Measurements from ENCODE around the gene MID1. TPM values are rescaled to one million over a fixed set of nuclear protein-coding genes. Genes with fewer than 3 reads are reported as not detected.

The MID1 gene
- polyA plus RNA-seq, 1 donor: 11.1 TPM

- Histone ChIP-seq H3K4me3 (ENCODE audit: low read length) (no peak overlapping the region), H3K9me3 (ENCODE audit: control insufficient read depth, low read depth, low read length) (no peaks in the 10 kb centered on the region), H3K36me3 (ENCODE audit: control insufficient read depth, insufficient read depth, low read length) (no peaks in the 10 kb centered on the region), H3K27me3 (ENCODE audit: control insufficient read depth, insufficient read depth, low read length) (no peaks in the 10 kb centered on the region), H3K4me1 (ENCODE audit: control insufficient read depth, insufficient read depth, low read length) (peaks cover 9% of the 10 kb centered on the region), H3K27ac (ENCODE audit: low read length) (no peak overlapping the region)
- DNase-seq: no peak
Measured at GRCh38 chrX:10538831-10539230, 81.6 kb downstream of the MID1 start.

GRCh38 chrX:10537308-10537707 lies 83.1 kb downstream of the MID1 start:
- Histone ChIP-seq H3K27me3 (ENCODE audit: control insufficient read depth, insufficient read depth, low read length) (no peaks in the 10 kb centered on the region), H3K27ac (ENCODE audit: low read length) (peak overlapping the region; percentile 66), H3K9me3 (ENCODE audit: control insufficient read depth, low read depth, low read length) (no peaks in the 10 kb centered on the region), H3K4me1 (ENCODE audit: control insufficient read depth, insufficient read depth, low read length) (peaks cover 9% of the 10 kb centered on the region), H3K4me3 (ENCODE audit: low read length) (no peak overlapping the region), H3K36me3 (ENCODE audit: control insufficient read depth, insufficient read depth, low read length) (no peaks in the 10 kb centered on the region)
- no CpG with 5 or more reads among the region's 2 CpGs for WGBS (ENCODE audit: insufficient coverage, low lambda C conversion rate)
- DNase-seq: peak; percentile 51 to 76

GRCh38 chrX:10536744-10537143 lies 83.6 kb downstream of the MID1 start:
- peaks cover 9% of the 10 kb centered on the region for H3K4me1 ChIP-seq (ENCODE audit: control insufficient read depth, insufficient read depth, low read length)
- H3K9me3 ChIP-seq (ENCODE audit: control insufficient read depth, low read depth, low read length): no peaks in the 10 kb centered on the region
- no peaks in the 10 kb centered on the region for H3K27me3 ChIP-seq (ENCODE audit: control insufficient read depth, insufficient read depth, low read length)
- peak overlapping the region; percentile 66 for H3K27ac ChIP-seq (ENCODE audit: low read length)
- DNase-seq: peak; percentile 5 to 55
- no CpG with 5 or more reads among the region's 5 CpGs for WGBS (ENCODE audit: insufficient coverage, low lambda C conversion rate)
- no peak overlapping the region for H3K4me3 ChIP-seq (ENCODE audit: low read length)
- no peaks in the 10 kb centered on the region for H3K36me3 ChIP-seq (ENCODE audit: control insufficient read depth, insufficient read depth, low read length)

GRCh38 chrX:10534611-10535010 lies 85.8 kb downstream of the MID1 start:
- no peak overlapping the region for H3K4me3 ChIP-seq (ENCODE audit: low read length)
- H3K9me3 ChIP-seq (ENCODE audit: control insufficient read depth, low read depth, low read length): no peaks in the 10 kb centered on the region
- peaks cover 9% of the 10 kb centered on the region for H3K4me1 ChIP-seq (ENCODE audit: control insufficient read depth, insufficient read depth, low read length)
- WGBS (ENCODE audit: insufficient coverage, low lambda C conversion rate): no CpG with 5 or more reads among the region's 2 CpGs
- H3K27ac ChIP-seq (ENCODE audit: low read length): no peak overlapping the region
- no peaks in the 10 kb centered on the region for H3K36me3 ChIP-seq (ENCODE audit: control insufficient read depth, insufficient read depth, low read length)
- no peaks in the 10 kb centered on the region for H3K27me3 ChIP-seq (ENCODE audit: control insufficient read depth, insufficient read depth, low read length)
- DNase-seq: no peak

GRCh38 chrX:10533696-10534365 lies 86.6 kb downstream of the MID1 start:
- Histone ChIP-seq H3K27me3 (ENCODE audit: control insufficient read depth, insufficient read depth, low read length) (no peaks in the 10 kb centered on the region), H3K4me1 (ENCODE audit: control insufficient read depth, insufficient read depth, low read length) (peaks cover 9% of the 10 kb centered on the region)
- WGBS (ENCODE audit: insufficient coverage, low lambda C conversion rate): no CpG with 5 or more reads among the region's 1 CpG

GRCh38 chrX:10531927-10532326 lies 88.5 kb downstream of the MID1 start:
- no CpG with 5 or more reads among the region's 1 CpG for WGBS (ENCODE audit: insufficient coverage, low lambda C conversion rate)
- DNase-seq: no peak
- no peaks in the 10 kb centered on the region for H3K9me3 ChIP-seq (ENCODE audit: control insufficient read depth, low read depth, low read length)
- H3K36me3 ChIP-seq (ENCODE audit: control insufficient read depth, insufficient read depth, low read length): no peaks in the 10 kb centered on the region
- no peak overlapping the region for H3K27ac ChIP-seq (ENCODE audit: low read length)
- peaks cover 7% of the 10 kb centered on the region for H3K4me1 ChIP-seq (ENCODE audit: control insufficient read depth, insufficient read depth, low read length)
- H3K27me3 ChIP-seq (ENCODE audit: control insufficient read depth, insufficient read depth, low read length): no peaks in the 10 kb centered on the region
- no peak overlapping the region for H3K4me3 ChIP-seq (ENCODE audit: low read length)

More at GRCh38 chrX:10533696-10534365, 86.6 kb downstream of the MID1 start:
- Histone ChIP-seq H3K36me3 (ENCODE audit: control insufficient read depth, insufficient read depth, low read length) (no peaks in the 10 kb centered on the region), H3K4me3 (ENCODE audit: low read length) (no peak overlapping the region), H3K9me3 (ENCODE audit: control insufficient read depth, low read depth, low read length) (no peaks in the 10 kb centered on the region), H3K27ac (ENCODE audit: low read length) (no peak overlapping the region)
- no peak for DNase-seq

- H3K27me3 ChIP-seq (ENCODE audit: control insufficient read depth, insufficient read depth, low read length): no peaks in the 10 kb centered on the region
- H3K9me3 ChIP-seq (ENCODE audit: control insufficient read depth, low read depth, low read length): no peaks in the 10 kb centered on the region
- H3K36me3 ChIP-seq (ENCODE audit: control insufficient read depth, insufficient read depth, low read length): no peaks in the 10 kb centered on the region
- no peak overlapping the region for H3K4me3 ChIP-seq (ENCODE audit: low read length)
- no peak for DNase-seq
- WGBS (ENCODE audit: insufficient coverage, low lambda C conversion rate): no CpG with 5 or more reads among the region's 4 CpGs
- H3K4me1 ChIP-seq (ENCODE audit: control insufficient read depth, insufficient read depth, low read length): no peaks in the 10 kb centered on the region
- H3K27ac ChIP-seq (ENCODE audit: low read length): no peak overlapping the region
Measured at GRCh38 chrX:10529344-10529743, 91.0 kb downstream of the MID1 start.

- Histone ChIP-seq H3K27ac (ENCODE audit: low read length) (no peak overlapping the region), H3K36me3 (ENCODE audit: control insufficient read depth, insufficient read depth, low read length) (no peaks in the 10 kb centered on the region), H3K4me3 (ENCODE audit: low read length) (no peak overlapping the region), H3K27me3 (ENCODE audit: control insufficient read depth, insufficient read depth, low read length) (no peaks in the 10 kb centered on the region), H3K4me1 (ENCODE audit: control insufficient read depth, insufficient read depth, low read length) (no peaks in the 10 kb centered on the region), H3K9me3 (ENCODE audit: control insufficient read depth, low read depth, low read length) (no peaks in the 10 kb centered on the region)
- WGBS (ENCODE audit: insufficient coverage, low lambda C conversion rate): no CpG with 5 or more reads among the region's 1 CpG
- no peak for DNase-seq
Measured at GRCh38 chrX:10526451-10526850, 93.9 kb downstream of the MID1 start.

- DNase-seq: no peak
- Histone ChIP-seq H3K9me3 (ENCODE audit: control insufficient read depth, low read depth, low read length) (no peaks in the 10 kb centered on the region), H3K27me3 (ENCODE audit: control insufficient read depth, insufficient read depth, low read length) (no peaks in the 10 kb centered on the region), H3K27ac (ENCODE audit: low read length) (no peak overlapping the region), H3K4me1 (ENCODE audit: control insufficient read depth, insufficient read depth, low read length) (no peaks in the 10 kb centered on the region), H3K36me3 (ENCODE audit: control insufficient read depth, insufficient read depth, low read length) (no peaks in the 10 kb centered on the region), H3K4me3 (ENCODE audit: low read length) (no peak overlapping the region)
- 100% methylated on average over 1 of the region's 6 CpGs for WGBS (ENCODE audit: insufficient coverage, low lambda C conversion rate)
Measured at GRCh38 chrX:10525381-10526120, 94.8 kb downstream of the MID1 start.

- no peak overlapping the region for H3K4me3 ChIP-seq (ENCODE audit: low read length)
- no peaks in the 10 kb centered on the region for H3K27me3 ChIP-seq (ENCODE audit: control insufficient read depth, insufficient read depth, low read length)
- H3K27ac ChIP-seq (ENCODE audit: low read length): no peak overlapping the region
- whole genome bisulfite sequencing (ENCODE audit: insufficient coverage, low lambda C conversion rate): no CpG with 5 or more reads among the region's 1 CpG
- H3K9me3 ChIP-seq (ENCODE audit: control insufficient read depth, low read depth, low read length): no peaks in the 10 kb centered on the region
- H3K36me3 ChIP-seq (ENCODE audit: control insufficient read depth, insufficient read depth, low read length): no peaks in the 10 kb centered on the region
- DNase-seq: no peak
- H3K4me1 ChIP-seq (ENCODE audit: control insufficient read depth, insufficient read depth, low read length): no peaks in the 10 kb centered on the region
Measured at GRCh38 chrX:10524578-10524977, 95.8 kb downstream of the MID1 start.

- Histone ChIP-seq H3K4me3 (ENCODE audit: low read length) (no peak overlapping the region), H3K9me3 (ENCODE audit: control insufficient read depth, low read depth, low read length) (no peaks in the 10 kb centered on the region), H3K4me1 (ENCODE audit: control insufficient read depth, insufficient read depth, low read length) (no peaks in the 10 kb centered on the region), H3K27me3 (ENCODE audit: control insufficient read depth, insufficient read depth, low read length) (no peaks in the 10 kb centered on the region), H3K27ac (ENCODE audit: low read length) (no peak overlapping the region), H3K36me3 (ENCODE audit: control insufficient read depth, insufficient read depth, low read length) (no peaks in the 10 kb centered on the region)
- DNase-seq: no peak
Measured at GRCh38 chrX:10519761-10520160, 100.6 kb downstream of the MID1 start.
